Erythroblast (primary cell): ENCODE data around the gene KLHL29.

Experiments
- GATA1 ChIP-seq: IDR thresholded peaks from 2 replicates; pipeline ENCODE4 v1.6.1; 2011; ENCODE audit warnings: low read depth, mild to moderate bottlenecking, control low read depth, low read length, moderate library complexity
- POLR2A ChIP-seq: IDR thresholded peaks from 2 replicates; pipeline ENCODE4 v1.6.1; 2011; ENCODE audit warnings: mild to moderate bottlenecking, low read length

- TF ChIP-seq POLR2A (no peak), GATA1 (no peak)
These were observed 214.0 kb downstream of the KLHL29 start for GRCh38 chr2:23599006-23599405.
